MV-4-11 (cell line): Measurements from ENCODE around the gene KMT2D.

Experiments
- DNase-seq: peaks from one replicate; lab custom pipeline; 2025; lab: John Stamatoyannopoulos, UW

The KMT2D gene, protein sequence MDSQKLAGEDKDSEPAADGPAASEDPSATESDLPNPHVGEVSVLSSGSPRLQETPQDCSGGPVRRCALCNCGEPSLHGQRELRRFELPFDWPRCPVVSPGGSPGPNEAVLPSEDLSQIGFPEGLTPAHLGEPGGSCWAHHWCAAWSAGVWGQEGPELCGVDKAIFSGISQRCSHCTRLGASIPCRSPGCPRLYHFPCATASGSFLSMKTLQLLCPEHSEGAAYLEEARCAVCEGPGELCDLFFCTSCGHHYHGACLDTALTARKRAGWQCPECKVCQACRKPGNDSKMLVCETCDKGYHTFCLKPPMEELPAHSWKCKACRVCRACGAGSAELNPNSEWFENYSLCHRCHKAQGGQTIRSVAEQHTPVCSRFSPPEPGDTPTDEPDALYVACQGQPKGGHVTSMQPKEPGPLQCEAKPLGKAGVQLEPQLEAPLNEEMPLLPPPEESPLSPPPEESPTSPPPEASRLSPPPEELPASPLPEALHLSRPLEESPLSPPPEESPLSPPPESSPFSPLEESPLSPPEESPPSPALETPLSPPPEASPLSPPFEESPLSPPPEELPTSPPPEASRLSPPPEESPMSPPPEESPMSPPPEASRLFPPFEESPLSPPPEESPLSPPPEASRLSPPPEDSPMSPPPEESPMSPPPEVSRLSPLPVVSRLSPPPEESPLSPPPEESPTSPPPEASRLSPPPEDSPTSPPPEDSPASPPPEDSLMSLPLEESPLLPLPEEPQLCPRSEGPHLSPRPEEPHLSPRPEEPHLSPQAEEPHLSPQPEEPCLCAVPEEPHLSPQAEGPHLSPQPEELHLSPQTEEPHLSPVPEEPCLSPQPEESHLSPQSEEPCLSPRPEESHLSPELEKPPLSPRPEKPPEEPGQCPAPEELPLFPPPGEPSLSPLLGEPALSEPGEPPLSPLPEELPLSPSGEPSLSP (N-terminal part only)

GRCh38 chr12:49060237-49061156 lies at the start of gene KMT2D:
KMT2D (minus strand) TSS chr12:49060794; CDS start chr12:49055324, 5,470 bp downstream.
- peak; percentile 88 for DNase-seq

DNA sequence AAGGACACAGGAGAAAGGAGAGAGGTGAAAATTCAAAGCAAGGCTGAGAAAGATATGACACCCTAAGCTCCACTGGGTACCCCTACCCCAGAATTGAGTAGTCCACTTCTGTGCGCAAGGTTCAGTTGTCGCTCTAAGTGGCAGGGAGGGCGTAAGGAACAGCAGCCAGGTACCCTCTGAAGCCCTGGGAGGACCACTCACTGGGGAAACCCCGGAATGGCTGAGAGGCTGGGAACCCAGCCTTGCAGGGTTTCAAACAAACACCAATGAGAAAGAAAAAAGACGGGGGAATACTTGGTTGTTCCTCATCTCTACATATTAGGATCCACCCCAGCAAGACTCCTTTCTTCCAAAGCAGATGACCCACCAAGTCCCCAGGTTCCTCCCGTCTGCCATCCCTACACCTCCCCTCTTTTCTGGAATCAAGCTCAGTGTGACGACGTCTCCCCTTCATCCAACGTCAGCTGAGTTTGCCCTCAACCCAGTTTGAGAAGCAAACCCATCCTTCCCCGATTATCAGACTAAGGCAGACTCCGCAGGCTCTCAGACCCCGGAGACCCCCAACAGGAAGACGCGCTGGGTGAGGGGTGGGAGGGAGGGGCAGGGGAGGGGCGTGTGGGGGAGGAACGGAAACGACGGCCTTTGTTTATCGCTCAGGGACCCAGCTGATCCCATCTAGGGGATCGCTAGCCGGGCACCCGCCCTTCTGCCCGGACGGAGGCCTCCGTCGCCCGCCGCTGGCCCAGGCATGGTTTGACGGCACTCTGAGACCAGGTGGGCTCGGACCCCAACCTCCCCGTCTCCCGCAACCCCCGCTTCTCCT lies 49.3 kb upstream of the KMT2D start:
- no peak for DNase-seq

GRCh38 chr12:49108958-49109404 lies 48.4 kb upstream of the KMT2D start:
- peak; percentile 61 for DNase-seq

DNA sequence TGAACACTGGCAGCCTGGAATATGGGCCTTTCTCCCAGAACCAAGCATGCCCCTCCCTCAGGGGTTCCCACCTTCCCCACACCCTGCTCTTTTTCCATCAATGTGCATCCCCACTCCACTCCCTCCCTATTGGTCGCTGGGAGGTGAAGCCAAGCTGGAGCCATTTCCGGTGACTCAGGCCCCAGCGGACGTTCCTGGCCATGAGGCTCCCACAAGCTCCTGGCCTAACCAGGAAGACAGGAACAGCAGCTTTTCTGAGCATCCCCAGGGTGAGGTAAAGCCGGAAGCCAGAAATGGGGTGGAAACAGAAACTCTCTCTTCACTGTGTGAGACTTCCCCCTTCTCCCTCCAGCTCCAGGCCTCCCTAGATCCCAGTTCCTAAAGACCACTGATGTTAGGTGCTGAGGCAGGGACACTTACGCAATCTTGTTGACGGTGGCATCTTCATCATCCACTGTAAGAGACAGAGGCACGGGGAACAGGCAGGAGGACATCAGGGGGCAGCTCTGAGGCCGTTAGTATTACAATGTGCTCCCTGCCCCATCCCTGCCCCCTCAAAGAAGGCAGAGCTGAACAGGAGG lies 45.0 kb upstream of the KMT2D start:
- DNase-seq, result peak; percentile 77

GRCh38 chr12:49104822-49105221 lies 44.2 kb upstream of the KMT2D start:
- no peak for DNase-seq

DNA sequence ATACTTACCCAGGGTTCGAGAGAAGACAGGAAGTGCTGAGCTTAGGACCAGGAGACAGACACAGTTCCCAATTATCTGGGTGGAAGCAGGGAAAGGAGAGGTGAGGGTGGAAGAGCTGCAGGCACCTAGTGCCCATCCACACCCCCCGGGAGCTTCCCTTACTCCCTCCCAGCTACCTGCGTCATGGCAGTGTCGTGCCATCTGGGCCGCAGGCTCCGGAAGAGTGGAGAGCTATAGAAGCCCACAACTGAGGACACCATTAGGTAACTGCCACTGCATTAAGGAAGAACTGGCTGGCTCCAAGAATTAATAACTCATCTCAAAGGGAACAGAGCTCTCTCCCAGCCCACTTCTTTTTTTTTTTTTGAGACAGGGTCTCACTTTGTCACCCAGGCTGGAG lies 39.8 kb upstream of the KMT2D start:
- no peak for DNase-seq

- no peak for DNase-seq
Observed at GRCh38 chr12:49098703-49099102, 38.1 kb upstream of the KMT2D start.

GRCh38 chr12:49098035-49098451 lies 37.4 kb upstream of the KMT2D start:
- DNase-seq, result peak; percentile 44

DNA sequence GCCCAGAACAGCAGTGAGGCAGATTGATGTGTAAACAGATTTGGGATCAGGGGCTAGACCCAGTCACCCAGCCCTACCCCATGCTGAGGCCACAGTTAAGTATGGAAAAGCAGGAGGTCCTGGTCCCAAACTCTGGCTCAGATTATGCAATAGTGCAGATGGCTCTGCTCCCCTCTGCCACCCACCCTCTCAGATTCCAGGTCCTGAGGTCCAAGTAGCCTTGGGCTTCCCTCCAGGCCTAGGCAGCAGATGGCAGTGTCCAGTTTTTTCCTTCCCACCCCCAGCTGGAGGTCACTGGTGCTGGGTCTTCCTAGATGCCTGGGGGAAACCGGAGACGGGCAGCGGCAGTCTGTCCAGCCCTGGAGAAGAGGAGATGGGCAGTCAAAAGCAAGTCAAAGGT lies 36.8 kb upstream of the KMT2D start:
- no peak for DNase-seq

DNA sequence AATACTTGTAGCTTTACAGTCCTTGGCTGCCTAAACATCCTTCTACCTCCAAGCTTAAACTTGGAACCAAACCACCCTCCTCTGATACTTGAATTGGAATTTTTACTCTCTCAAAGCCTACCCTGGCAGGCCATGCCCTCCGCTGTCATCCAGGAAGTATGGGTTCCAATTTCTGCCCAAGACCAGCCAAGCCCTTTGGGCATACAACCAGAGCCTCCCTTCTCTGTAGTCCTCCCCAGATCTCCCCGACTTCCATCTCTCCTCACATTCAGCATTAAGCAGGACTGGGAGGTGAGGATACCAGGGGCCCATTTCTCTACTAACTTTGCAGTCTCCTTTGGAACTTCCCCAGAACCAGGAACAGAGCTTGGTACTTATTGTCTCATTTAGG lies 34.4 kb upstream of the KMT2D start:
- DNase-seq, result no peak

DNA sequence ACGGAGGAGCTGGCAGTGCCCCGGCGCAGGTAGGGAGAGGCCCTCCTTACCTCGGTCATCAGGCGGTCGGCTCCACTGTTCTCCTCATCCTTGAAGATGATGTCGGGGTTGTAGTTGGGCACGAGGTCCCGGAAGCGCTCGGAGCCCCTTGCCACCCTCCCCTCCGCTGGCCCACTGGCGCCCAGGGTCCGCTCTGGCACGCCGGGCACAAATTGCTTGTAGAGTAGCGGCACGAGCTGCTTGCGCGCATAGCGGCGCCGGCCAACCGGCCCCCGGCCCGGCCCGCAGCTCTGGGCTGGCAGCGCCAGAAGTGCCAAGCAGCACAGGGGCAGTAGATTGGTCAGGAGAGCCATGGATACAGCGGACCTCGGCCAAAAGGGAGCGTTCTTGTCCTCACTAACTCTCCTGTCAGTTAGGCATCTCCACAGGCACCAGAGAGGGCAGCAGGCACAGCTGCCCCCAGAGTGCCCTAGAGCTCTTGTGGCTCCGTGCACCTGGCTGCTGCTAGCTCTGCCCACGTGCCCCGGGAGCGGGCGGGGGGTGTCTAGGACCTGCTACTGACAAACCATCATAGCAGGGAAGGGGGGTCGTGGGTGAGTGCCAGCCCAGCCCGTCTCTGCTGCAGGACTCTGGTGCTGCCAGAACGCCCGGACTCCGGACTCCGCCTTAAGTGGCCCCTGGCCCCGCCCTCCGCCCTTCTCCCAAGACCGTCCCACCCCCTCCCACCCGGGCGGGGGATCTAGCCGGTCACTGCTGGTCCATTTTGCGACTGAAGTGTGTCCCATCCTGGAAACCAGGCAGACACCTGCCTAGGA lies 33.8 kb upstream of the KMT2D start, which contains the start of gene DHH:
Gene DHH (minus strand): TSS at position 642 of the 815 bp plus-strand sequence. CDS start 289 bp downstream, at position 353.
- DNase-seq, result no peak

- no peak for DNase-seq
Observed at GRCh38 chr12:49093792-49094159, 33.2 kb upstream of the KMT2D start.

DNA sequence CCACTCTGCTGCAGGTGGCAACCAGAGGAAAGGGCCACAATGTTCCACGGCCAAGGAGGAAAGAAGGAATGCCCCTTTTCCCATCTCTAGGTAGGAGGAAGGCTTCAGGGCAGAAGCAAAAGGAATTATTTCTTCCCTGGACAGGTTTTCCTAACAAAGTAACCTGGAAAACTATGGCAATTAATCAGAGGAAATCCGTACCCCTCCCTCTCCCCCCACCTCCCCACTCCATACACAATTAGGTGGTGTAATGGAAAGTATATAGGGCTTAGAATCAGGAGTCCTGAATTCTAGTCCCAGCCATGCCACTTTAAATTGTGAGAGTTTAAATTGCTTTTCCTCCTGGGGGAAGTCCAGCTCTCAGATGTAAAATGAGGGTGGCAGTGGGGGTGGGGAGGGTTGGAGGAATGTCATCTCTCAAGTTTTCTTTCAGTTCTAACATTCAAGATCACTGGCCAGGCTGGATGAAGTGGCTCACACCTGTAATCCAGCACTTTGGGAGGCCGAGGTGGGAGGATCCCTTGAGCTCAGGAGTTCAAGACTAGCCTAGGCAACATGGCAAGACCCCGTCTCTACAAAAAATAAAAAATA lies 32.3 kb upstream of the KMT2D start:
- DNase-seq, result no peak

DNA sequence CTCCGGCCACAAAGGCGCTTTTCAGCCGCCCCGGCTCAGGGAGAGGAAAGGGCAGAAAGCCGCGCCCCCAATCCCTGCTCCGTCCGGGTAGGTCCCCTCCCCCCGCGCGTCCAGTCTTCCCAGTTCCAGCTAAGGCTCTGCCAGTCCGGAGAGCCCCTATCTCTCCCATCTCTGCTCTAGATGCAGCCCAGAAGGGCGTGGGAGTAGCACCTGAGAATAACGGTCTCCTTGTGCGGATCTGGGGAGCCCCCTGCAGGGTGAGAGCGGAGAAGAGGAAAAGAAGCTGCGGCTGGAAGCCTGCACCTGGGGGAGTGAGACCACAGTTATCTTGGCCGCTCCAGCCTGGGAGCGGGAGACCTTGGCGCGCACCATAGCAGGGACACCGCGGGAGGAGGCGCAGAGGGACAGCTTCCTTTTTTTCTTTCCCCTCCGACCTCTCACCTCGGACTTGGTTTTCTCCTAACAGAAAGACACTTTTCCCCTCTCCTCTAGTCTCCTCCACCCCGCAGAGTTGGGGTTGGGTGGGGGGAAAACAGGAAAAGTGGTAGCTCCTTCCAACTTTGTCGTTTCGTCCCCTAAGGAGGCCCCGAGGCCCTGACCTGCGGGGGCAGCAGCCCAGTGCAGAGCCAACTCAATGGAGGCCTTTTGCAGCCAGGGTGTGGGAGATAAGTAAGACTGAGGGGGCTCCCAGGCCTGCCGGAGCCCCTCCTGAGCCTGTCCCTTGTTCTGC lies 31.7 kb upstream of the KMT2D start:
- no peak for DNase-seq

- no peak for DNase-seq
Observed at GRCh38 chr12:49091836-49092085, 31.2 kb upstream of the KMT2D start.

DNA sequence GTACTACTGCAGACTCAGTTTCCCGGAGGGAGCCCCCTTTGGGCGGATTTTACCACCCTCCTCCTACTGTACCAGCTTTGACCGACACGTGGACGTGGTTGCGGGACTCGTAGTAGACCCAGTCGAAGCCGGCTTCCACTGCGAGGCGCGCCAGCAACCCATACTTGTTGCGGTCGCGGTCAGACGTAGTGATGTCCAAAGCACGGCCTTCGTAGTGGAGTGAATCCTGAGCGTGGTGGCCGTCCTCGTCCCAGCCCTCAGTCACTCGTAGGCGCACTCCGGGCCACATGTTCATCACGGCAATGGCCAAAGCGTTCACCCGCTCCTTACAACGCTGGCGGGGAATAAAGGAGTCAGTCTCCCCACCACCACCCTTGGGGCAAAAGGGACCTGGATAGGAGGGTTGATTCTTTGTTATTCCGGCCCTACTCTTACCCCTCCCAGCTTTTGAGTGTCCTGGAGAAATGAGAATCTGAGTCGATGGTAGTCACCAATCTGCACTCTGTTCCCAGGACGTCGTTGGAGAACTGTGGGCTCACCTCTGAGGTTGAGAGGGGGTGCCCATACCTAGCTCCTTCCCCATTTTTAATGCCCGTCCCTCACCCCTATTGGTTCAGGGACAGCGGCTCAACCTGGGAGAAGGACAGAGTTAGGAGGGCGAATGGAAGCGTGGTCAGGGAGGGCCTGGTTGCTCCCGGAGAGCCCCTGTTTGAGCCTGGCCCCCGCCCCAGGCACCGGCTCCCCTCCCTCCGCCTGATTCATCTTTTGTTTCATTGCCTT lies 30.7 kb upstream of the KMT2D start:
- DNase-seq, result no peak

- peak; percentile 8 for DNase-seq
Observed at GRCh38 chr12:49089821-49090773, 29.5 kb upstream of the KMT2D start.
